Activated naive CD4-positive, alpha-beta T cell treated with anti-CD3 and anti-CD28 coated beads, Interleukin-2, amount 50 U/mL, for 16 hours (primary cell): Measurements from ENCODE around the gene CDC42BPG.
"Not testable (repeated sequence)": the region's sequence is repeated elsewhere in the genome, so short reads cannot be mapped to it uniquely, and the experiment has no call there.

Experiments used
- DNase-seq: peaks from one replicate; pipeline ENCODE4 v3.0.0-alpha.2; 2020

The CDC42BPG gene

GRCh38 chr11:64848826-64849597 is 4.6 kb upstream of the CDC42BPG start:
- DNase-seq = peak; percentile 32

- DNase-seq = no peak
These were observed 3.9 kb upstream of the CDC42BPG start for GRCh38 chr11:64848214-64848825.

GRCh38 chr11:64846998-64847666 is 2.7 kb upstream of the CDC42BPG start:
- DNase-seq = peak; percentile 93

GRCh38 chr11:64845776-64846129 is 1.3 kb upstream of the CDC42BPG start:
- not testable (repeated sequence) for DNase-seq

- DNase-seq = no peak
These were observed 799 bp upstream of the CDC42BPG start for GRCh38 chr11:64845129-64845775.

GRCh38 chr11:64843686-64844329 is 645 bp downstream of the CDC42BPG start:
- DNase-seq = no peak

- DNase-seq = no peak
These were observed 1.4 kb downstream of the CDC42BPG start for GRCh38 chr11:64842851-64843685.

- DNase-seq = no peak
These were observed 2.1 kb downstream of the CDC42BPG start for GRCh38 chr11:64842366-64842759.

- DNase-seq = no peak
These were observed 2.7 kb downstream of the CDC42BPG start for GRCh38 chr11:64841592-64842365.

GRCh38 chr11:64839887-64840782 is 4.3 kb downstream of the CDC42BPG start:
- DNase-seq = no peak

- DNase-seq = no peak
These were observed 5.1 kb downstream of the CDC42BPG start for GRCh38 chr11:64839335-64839734.

GRCh38 chr11:64838600-64839334 is 5.7 kb downstream of the CDC42BPG start:
- no peak for DNase-seq

- no peak for DNase-seq
These were observed 6.5 kb downstream of the CDC42BPG start for GRCh38 chr11:64837887-64838351.

- no peak for DNase-seq
These were observed 7.9 kb downstream of the CDC42BPG start for GRCh38 chr11:64836448-64837072.

GRCh38 chr11:64835616-64836447 is 8.6 kb downstream of the CDC42BPG start:
- DNase-seq = no peak

GRCh38 chr11:64834723-64835615 is 9.5 kb downstream of the CDC42BPG start:
- no peak for DNase-seq
